NCI-H69 (cell line): ENCODE measurements around the gene PLEKHA5.
"Not testable (repeated sequence)": the region's sequence is repeated elsewhere in the genome, so short reads cannot be mapped to it uniquely, and the experiment has no call there.

Experiments used
- DNase-seq: peaks from one replicate; lab custom pipeline; 2025; lab: John Stamatoyannopoulos, UW

PLEKHA5 gene

GRCh38 chr12:19284658-19285057 is 155.1 kb downstream of the PLEKHA5 start:
- DNase-seq, result no peak

GRCh38 chr12:19285793-19286448 is 156.4 kb downstream of the PLEKHA5 start:
- no peak for DNase-seq

DNA sequence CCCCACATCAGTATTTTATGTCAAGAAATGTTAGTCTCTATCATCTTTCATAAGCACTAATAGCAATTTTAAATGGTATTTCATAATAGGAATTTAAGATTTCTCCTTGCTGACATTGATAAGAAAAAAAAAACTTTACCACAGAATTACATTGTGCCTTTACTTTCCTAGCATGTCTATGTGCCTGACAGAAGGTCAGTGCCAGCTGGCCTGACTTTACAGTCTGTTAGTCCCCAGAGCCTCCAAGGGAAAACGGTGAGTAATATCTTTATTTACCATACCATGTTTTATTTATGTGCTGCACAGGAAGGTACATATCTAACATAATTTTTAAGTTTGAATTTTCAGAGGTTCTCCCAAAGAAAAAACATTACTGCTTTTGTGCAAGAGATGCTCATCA is 157.8 kb downstream of the PLEKHA5 start:
- no peak for DNase-seq

DNA sequence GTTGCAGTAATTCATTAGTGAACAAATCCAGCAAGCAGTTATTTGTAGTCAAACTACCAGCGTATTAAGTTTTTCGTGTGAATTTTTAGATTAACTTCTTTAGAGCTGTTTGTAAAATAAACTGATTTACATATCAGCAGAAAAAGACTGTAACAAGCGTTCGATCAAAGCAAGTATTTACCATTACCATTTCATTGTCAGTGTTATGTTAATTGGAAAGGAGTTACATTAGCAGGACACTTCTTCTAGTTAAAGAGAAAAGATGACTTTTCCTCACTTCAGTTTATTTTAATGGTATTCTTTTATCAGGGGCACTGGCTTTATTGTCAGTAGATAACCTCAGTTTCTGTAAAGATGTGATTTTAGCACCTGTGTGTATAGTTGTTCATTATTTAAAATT is 158.6 kb downstream of the PLEKHA5 start:
- no peak for DNase-seq

DNA sequence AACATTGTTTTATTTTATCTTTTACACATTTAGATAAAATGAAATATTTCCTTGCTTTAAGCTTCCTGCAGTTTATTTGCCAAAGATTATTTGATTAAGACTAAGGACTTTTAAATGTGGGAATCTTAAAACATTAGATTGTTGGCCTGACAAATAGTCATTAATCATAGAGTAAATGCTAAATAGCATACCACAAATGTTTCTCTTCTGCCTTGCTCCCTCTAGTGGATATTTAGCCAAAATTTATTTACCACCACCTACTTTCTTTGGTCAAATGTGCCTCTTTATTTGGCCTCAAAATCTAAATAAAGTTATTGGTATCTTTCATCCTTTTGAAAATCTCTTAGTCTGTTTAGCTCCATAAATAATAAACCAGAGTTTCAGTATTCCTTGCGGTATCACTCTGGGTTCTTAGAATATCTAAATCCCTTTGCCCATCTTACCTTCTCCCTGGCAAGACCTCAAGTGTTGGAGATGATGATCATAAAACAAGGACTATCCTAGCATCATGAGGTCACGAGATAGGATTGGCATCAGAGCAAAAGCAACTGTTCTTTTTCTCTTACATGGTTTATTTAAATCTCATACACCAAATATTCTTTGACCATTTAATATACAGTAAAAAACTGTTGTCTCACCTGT is 159.2 kb downstream of the PLEKHA5 start:
- peak; percentile 52 for DNase-seq

GRCh38 chr12:19298836-19299605 is 169.5 kb downstream of the PLEKHA5 start:
- DNase-seq, result peak; percentile 1

- peak; percentile 8 for DNase-seq
These were observed 170.2 kb downstream of the PLEKHA5 start for GRCh38 chr12:19299765-19300164.

GRCh38 chr12:19301223-19301622 is 171.7 kb downstream of the PLEKHA5 start:
- DNase-seq, result no peak

DNA sequence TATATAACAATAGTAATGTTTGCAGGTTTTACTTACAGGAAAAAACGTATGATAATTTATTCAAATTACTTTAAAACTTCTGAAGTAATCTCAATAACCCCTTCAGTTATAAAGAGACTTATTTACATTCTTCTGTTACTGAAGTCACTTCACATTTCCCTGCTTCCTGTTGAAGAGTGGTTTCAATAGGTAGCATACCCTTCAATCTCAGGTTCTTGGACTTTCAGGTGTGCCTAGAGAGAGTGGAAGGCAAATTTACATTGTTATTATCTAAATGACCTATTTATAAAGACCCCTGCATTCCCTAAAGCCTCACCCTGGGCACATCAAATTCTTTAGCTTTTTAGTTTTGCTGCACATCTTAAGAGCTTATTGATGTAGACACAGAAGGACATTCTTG is 172.2 kb downstream of the PLEKHA5 start:
- DNase-seq, result no peak

DNA sequence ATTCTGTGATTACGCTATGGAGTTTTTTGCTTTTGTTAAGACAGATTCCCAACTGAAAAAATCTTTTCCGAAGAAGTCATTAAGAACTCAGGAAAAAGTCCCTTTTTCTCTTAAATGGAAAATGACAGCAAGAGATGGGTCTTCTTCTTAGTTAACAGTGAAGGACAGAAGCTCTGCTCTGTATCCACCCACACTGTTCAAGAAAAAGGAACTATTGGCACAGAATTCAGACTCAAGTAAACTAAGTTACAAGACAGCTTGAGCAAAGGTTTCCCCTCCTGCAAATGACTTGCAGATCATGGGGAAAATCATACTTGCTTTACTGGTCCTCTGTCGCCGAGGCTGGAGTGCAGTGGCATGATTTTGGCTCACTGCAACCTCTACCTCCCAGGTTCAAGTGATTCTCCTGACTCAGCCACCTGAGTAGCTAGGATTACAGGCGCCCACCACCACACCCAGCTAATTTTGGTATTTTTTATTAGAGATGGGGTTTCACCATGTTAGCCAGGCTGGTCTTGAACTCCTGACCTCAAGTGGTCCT is 172.6 kb downstream of the PLEKHA5 start:
- no peak for DNase-seq

- DNase-seq, result no peak
These were observed 174.0 kb downstream of the PLEKHA5 start for GRCh38 chr12:19303496-19303895.

- no peak for DNase-seq
These were observed 174.7 kb downstream of the PLEKHA5 start for GRCh38 chr12:19304149-19304750.

- not testable (repeated sequence) for DNase-seq
These were observed 176.1 kb downstream of the PLEKHA5 start for GRCh38 chr12:19305621-19306020.

DNA sequence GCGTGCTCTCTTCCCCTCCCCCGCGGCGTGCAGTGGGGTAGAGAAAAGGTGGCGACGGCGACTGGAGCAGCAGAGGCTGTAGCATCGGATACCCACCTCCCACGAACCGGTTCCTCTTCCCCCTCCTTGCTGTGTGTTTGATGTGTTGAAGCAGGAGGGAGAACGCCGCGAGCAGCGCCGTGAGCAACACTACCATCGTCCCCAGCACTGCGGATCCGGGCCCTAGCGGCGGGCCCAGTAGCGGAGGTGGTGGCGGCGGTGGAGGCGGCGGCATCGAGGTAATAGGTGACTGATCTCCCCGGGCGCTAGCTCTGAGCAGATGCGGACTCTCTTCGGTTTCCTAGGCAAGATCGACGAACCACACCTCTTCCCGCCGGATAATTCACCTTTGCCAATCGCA is 176.8 kb downstream of the PLEKHA5 start:
- no peak for DNase-seq

GRCh38 chr12:19307451-19307850 is 177.9 kb downstream of the PLEKHA5 start:
- no peak for DNase-seq

DNA sequence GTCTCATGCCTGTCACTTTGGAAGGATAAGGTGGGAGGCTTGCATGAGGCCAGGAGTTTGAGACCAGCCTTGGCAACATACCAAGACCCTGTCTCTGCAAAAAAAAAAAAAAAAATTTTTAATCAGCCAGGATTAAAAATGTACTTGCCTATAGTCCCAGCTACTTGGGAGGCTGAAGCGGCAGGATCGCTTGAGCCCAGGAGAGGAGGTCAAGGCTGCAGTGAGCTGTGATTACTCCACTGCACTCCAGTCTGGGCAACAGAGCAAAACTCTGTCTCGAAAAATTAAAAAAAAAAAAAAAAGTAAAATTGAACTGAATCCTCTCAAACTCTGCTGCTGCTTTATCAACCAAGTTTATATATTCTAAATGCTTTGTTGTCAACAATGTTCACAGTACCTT is 181.6 kb downstream of the PLEKHA5 start:
- DNase-seq, result no peak

DNA sequence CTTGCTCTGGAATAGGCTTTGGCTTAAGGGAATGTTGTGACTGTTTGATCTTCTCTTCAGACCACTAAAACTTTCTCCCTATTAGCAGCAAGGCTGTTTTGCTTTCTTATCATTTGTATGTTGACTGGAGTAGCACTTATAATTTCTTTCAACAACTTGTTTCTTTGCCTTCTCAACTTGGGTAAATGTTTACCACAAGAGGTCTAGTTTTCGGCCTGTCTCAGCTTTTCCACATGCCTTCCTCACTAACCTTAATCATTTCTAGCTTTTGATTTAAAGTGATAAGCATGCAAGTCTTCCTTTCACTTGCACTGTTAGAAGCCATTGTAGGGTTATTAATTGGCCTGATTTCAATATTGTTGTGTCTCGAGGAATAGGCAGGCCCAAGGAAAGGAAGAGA is 183.1 kb downstream of the PLEKHA5 start:
- no peak for DNase-seq

DNA sequence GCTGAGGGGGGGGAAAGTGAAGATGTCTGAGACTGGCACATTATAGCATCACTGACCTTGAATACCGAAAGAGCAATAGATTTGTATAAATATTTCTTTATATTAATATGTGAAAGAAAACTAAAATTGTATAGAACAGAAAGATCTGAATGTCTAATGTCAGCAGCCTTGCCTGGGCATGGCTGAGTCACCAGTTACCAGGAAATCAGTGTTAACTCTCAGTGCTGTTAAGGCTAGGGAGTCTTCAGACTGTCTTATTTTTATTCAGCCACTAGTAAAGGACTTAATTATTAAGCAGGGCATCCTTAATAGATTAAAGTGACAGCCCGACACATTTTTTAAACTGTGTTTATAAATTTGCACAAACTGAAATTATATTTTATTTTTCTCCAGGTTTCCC is 186.9 kb downstream of the PLEKHA5 start:
- no peak for DNase-seq

- no peak for DNase-seq
These were observed 192.8 kb downstream of the PLEKHA5 start for GRCh38 chr12:19322376-19322775.

DNA sequence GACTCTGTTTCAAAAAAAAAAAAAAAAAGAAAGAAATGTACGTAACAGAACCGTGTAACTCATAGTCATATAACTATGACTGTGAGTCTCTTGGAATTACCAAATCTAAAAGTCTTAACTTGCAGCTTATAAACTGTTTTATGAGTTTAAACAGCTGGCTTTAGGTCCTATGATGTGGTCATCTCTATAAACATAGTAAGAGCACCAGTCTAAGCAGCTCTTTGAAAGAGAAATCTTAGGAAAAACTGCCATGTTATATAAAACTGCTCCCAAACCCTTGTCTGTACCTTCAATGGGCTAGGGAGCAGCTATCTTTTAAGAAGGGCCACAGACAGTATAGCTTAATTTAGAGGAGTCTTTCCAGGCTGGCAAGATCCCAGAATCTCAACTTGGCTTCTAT is 194.3 kb downstream of the PLEKHA5 start:
- no peak for DNase-seq

DNA sequence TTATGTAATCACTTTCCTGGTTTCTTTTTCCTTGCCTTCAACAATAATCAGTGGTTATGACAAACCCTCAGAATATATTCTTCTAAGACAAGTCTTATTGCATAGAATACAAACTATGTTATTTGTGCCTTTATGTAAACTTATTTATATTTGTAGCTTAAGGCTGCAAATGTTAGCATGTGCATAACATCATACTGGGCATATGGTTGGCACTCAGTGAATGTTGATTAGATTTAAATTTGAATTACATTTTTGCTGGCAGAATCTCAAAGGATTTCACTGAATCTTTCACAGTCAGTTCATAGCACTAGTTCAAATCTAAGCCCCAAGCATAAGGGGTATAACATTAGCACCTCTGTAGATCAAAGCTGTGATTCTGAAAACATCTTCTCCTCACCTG is 196.6 kb downstream of the PLEKHA5 start:
- DNase-seq, result no peak

- no peak for DNase-seq
These were observed 202.7 kb downstream of the PLEKHA5 start for GRCh38 chr12:19332196-19332595.

DNA sequence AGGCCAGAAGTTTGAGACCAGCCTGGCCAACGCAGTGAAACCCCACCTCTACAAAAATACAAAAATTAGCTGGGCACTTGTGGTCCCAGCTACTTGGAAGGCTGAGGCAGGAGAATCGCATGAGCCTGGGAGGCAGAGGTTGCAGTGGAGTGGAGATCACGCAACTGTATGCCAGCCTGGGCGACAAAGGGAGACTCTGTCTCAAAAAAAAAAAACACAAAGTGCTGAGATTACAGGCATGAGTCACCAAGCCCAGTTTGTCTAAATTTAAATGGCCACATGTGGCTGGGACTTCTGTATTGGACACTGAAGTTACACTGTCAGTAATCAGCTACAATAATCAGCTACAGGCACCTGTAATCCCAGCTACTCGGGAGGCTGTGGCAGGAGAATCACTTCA is 208.9 kb downstream of the PLEKHA5 start:
- DNase-seq, result no peak
